Lower leg skin (tissue), 3 donors: ENCODE results near the gene CACNA1B.
"Not testable (repeated sequence)": the region's sequence is repeated elsewhere in the genome, so short reads cannot be mapped to it uniquely, and the experiment has no call there.

Source experiments
- CTCF ChIP-seq, 3 donors: fragments of 450-650 bp; IDR thresholded peaks; one replicate each; pipeline ENCODE4 v1.5.1; 2016; ENCODE audit warnings: antibody characterized with exemption in 3 of 3, mild to moderate bottlenecking in 3 of 3, moderate library complexity in 2 of 3
- POLR2A ChIP-seq, 2 donors: fragments of 450-650 bp; IDR thresholded peaks; one replicate each; pipeline ENCODE4 v1.6.1; 2016 to 2017; ENCODE audit warnings: antibody characterized with exemption in 2 of 2, mild to moderate bottlenecking in 1 of 2, moderate library complexity in 1 of 2

GRCh38 chr9:137889966-137890365 lies 12.4 kb downstream of the CACNA1B start:
- TF ChIP-seq CTCF, POLR2A (IDR thresholded peaks at IDR 0.05): not testable (repeated sequence)
